ENCODE measurements around the gene SLC22A16.
"Not testable (repeated sequence)": the region's sequence is repeated elsewhere in the genome, so short reads cannot be mapped to it uniquely, and the experiment has no call there.

The SLC22A16 gene, protein sequence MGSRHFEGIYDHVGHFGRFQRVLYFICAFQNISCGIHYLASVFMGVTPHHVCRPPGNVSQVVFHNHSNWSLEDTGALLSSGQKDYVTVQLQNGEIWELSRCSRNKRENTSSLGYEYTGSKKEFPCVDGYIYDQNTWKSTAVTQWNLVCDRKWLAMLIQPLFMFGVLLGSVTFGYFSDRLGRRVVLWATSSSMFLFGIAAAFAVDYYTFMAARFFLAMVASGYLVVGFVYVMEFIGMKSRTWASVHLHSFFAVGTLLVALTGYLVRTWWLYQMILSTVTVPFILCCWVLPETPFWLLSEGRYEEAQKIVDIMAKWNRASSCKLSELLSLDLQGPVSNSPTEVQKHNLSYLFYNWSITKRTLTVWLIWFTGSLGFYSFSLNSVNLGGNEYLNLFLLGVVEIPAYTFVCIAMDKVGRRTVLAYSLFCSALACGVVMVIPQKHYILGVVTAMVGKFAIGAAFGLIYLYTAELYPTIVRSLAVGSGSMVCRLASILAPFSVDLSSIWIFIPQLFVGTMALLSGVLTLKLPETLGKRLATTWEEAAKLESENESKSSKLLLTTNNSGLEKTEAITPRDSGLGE

DNA sequence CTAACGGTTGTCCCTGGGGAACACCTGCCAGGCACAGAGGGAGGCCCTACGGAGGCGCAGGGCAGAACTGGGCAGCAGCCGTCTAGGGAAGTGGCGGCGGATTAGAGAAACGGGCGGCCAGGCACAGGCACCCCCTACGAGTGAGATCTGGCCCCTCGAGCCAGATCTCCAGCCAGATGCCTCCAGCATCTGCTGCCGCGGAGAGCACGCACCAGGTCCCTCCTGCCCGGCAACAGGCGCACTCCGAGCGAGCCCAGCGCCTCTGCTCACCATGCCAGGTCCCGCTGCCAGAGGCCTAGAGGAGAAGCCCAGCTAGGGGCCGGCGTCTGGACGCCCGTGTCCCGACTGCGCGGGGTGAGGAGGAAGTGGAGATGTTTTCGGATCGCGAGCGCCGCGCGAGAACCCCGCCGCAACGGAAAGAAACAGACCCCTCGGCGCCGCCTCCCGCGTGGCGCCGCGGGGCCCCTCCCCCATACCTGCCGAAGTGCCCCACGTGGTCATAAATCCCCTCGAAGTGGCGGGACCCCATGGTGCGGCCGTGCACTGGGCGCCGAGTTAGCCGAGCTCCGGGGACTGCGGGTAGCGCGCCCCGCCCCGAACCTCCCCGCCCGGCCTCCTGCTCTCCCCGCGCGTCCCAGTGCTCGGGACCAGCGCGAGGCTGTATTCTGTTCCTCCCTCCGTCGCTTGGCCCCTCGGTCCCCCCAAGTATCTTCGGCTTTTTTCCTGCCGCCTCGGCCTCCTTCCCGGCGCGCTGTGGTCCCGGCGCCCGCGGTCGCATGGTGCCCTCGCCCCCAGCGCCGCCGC, at the start of gene SLC22A16:
Gene SLC22A16, minus strand, starts transcription at position 568 of the 804 bp plus-strand sequence. Its CDS starts 39 bp downstream, at position 529.
- DNase-seq: peak; percentile 40

DNA sequence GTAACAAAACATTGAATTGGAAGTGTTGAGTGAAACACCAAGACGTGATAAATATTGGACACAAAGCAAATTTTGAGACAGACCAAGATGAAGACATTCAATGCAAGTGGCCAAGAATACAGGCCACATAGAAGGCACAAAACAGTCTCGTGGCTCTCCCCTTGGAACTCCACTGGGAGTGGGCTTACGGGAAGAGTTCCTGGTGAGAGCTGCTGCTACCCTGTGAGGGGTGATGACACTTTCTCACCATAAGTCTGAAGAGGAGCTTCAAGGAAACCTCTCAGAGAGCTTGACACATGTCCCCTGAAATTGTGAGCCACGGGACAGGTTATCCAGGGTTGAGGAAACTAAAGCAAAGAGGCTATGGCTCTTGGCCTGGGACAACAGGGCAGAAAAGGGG, 48.6 kb upstream of the SLC22A16 start:
- no peak for DNase-seq

DNA sequence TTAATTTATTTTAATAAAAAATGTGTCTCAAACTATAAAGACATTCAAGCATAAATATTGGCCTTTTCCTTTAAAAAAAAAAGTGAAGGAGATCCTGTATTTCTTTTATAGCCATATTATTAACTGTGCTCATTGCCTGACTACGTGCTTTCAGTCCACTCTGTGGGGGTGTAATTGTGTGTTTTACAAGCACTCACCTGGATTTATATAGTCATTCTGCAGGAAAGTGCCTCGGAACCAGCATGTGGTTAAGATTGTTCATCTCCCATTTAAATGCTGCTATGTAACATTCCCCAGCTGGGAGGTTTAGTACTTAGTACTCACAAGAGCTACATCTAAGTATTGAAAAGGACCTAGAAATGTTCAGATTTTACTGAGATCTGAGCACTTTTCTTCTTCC, 47.9 kb upstream of the SLC22A16 start:
- no peak for DNase-seq

DNA sequence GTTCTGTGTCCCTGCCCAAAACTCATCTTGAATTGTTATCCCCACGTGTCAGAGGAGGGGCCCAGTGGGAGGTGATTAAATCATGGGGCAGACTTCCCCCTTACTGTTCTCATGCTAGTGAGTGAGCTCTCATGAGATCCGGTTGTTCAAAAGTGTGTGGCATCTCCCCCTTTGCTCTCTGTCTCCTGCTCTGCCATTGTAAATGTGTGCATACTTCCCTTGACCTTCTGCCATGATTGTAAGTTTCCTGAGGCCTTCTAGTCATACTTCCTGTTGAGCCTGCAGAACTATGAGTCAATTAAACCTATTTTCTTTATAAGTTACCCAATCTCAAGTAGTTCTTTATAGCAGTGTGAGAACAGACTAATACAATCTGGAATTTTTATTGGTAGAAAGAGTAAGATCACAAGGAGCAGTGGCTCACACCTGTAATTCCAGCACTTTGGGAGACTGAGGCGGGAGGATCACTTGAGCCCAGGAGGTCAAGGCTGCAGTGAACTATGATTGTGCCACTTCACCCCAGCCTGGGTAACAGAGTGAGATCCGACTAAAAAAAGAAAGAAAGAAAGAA, 47.1 kb upstream of the SLC22A16 start:
- DNase-seq: no peak

DNA sequence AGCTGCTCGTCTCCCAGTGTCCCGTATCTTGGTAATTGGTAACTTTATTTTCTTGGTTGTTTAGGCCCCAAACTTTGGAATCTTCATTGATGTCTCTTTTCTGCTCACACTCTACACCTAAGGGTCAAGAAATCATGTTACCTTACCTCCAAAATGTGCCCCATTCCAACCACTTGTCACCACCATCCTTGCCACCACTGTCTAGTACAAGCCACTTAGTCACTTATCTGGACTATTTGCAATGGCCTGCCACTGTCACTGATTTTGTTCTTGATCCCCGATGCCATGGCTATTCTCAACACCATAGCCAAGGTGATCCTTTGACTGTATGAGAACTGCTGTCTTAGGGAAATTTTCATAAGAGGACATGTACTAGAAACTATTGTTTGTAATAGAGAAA, 46.0 kb upstream of the SLC22A16 start:
- no peak for DNase-seq

DNA sequence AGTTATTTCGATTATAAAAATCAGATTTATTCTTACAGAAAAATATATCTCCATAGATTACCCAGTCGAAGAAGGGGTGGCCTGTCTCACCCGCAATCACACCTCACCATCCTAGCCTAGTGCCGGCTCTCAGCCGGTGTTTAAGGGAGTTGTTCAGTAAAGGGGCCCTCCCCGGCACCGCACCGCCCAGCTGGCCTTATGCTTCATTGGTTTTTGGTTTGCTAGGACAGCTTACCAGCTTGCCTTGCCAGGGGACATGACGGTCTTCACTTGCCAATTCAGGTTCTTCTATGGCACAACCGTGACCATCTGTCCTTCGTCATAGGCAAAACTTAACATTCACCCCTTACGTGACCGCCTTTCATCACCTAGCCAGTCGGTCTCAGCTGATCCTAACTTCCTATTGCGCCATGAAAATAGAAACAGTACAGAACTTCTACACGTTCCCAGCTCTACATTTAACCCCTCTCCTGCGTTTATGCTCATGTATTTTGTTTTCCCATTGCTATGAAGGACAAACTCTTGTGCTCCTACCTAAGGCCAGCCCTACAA, 44.7 kb upstream of the SLC22A16 start:
- no peak for DNase-seq

DNA sequence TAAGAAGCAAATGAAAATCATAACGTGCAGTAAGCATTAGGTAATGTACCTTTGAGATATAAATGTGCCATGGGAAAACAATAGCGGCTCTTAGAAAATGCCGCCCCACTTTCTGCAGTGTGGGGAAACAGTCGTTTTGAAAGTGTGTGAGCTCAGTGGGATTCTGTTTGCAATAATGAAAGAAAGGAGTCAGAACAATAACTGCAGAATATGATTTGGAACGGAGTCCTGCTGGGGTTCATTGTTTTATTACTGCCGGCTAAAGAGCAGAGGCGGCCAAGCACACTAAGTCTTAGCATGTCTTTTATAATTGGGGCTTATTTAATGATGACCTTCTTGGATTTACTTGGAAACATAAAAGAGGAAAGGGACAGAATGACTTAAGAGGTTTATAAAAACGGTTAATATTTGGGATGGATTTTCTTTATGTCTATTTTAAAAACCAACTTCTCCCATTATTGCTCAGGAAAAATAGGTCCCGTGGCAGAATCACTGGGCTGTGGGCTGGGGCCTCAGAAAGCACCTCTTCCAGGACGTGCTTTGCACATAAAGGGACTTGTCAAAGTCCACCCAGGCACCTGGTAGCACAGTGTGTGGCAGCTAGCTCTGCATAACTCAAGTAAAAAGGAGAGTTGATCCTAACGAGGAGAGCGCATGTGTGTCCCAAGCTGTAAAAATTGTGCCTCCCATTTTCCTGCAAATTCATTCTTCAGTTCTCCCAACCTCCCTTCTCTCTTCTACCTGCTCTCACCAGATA, 44.0 kb upstream of the SLC22A16 start:
- no peak for DNase-seq

DNA sequence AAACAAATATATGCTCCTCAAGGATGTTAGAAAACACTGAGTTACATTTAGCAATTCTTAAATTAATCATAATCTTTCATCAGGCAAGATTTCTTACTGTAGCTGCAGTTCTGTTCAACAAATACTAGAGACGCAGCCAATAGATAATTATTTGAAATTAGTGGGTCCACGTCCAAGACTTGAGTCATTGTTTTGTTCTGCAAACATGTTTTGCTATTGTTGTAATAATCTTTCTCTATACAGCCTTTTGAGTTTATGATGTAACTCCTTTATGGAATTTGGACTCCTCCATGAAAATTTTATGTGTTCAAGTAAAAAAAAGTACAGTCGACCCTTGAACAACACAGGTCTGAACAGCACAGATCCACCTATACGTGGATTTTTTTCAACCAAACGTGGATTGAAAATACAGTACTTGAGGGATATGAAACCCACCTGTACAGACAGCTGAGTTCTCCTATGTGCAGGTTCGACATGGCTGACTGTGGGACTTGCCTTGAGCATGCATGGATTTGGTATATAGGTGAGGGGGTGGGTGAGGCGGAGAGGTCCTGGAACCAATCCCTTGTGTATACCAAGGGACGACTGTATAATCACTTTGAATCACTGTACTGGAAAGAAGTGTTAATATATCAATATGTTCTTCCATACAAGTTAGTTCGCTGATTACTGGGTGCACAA, 41.3 kb upstream of the SLC22A16 start:
- no peak for DNase-seq

DNA sequence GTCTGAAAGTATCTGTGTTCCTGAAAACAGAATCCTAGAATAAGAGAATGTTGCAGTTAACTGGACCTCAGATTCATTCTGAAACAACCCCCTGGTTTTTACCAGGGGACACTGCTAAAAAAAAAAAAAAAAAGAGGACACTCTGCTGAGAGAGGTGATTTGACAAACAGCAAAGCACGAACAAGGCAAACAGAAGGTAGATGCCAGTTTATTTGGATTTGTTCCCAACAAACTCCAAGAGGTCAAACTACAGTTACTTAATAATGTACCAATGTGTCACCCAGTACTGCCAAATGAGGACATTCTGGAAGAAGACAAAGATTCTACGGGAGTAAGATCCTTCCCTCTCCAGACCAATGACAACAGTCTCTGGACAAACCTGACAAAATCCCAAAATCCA, 40.6 kb upstream of the SLC22A16 start:
- DNase-seq: no peak

DNA sequence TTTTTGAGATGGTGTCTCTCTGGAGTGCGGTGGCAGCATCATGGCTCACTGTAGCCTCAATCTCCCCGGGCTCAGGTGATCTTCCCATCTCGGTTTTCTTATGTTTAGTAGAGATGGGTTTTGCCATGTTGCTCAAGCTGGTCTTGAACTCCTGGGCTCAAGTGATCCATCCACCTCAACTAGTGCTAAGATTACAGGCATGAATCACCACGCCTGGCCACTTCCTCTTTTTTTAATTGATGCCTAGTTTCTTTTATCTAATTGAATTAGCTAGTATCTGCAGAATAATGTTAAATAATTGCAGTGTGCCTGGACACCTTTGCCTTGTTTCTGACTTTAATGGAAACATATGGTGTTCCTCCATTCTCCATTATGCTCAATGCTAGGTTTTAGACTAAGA, 38.4 kb upstream of the SLC22A16 start:
- no peak for DNase-seq

DNA sequence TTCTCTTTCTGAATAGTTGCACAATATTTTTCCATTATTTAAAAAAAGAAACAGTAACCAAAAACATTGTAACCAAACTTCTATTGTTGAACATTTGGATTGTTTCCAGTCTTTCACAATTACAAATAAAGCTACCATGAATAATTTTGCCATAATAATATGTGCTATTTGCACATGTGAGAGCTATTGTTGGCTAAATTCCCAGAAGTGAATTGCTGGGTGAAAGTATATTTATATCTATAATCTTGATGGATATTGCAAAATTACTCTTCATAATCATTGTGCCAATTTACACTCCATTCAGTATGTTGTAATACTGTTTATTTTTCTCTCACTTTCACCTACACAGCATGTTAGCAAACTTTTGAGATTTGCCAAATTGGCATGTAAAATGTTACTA, 36.6 kb upstream of the SLC22A16 start:
- no peak for DNase-seq

DNA sequence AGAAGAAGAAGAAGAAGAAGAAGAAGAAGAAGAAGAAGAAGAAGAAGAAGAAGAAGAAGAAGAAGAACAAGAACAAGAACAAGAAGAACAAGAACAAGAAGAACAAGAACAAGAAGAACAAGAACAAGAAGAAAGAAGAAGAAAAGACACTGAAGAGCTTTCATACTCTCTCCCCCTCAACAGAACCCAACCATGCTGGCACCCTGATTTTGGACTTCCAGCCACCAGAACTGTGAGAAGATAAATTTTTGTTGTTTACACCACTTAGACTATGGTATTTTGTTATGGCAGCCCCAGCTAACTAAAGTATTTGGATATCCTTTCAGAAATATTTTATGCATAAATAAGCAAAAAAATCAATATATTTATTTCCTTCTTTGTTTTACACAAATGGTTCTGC, 36.1 kb upstream of the SLC22A16 start:
- not testable (repeated sequence) for DNase-seq

DNA sequence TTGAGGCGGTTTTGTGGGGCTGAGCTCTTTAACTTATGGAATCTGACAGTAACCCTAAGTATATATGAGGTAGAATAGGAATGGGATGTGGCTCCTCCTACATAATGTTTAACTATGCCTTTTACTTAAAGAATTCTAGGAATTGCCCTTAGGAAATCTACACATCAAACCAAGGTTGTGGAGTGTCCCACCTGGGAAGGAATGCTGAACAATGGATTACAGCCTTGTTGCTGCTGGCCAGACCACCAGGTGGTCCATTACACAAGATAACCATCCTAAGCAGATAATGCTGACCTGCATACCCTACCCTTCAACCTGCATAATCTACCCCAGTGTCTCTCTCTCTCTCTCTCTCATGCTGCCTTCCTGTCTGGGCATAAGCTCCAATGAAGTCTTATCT, 35.0 kb upstream of the SLC22A16 start:
- DNase-seq: no peak

DNA sequence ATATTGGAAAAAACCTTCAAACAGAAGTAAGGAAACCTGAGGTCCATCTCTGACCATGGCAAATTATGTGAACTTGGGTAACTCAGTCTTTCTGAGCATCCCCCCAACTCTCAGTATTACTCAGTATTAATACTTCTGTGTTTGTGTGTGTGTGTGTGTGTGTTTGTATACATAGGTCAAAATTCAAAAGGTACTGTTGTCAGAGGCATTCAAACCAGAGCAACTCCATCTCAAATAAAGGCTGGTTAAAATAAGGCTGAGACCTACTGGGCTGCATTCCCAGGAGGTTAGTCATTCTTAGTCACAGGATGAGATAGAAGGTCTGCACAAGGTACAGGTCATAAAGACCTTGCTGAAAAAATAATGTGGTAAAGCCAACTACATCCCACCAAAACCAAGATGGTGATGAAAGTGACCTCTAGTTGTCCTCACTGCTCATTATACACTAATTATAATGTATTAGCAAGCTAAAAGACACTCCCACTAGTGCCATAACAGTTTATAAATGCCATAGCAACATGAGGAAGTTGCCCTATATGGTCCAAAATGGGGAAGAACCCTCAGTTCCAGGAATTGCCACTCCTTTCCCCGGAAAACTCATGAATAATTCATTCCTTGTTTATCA, 33.3 kb upstream of the SLC22A16 start:
- DNase-seq: peak; percentile 8

DNA sequence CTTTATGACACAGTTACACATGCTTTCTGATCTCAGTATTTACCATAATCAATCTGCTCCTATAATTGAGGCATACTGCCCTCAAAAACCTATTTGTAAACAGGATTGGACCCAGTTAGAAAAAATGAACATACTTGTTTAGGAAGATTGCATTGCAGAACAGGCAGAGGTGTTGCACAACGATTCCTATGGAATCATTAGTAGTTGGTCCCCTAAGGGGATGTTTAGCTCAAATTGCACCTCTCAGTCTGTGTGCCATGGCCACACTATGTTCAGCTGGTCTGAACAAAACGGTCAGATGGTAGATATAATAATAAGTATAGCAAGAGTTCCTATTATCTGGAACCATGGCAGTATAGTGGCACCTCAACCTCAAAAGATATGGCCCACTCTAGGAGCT, 28.5 kb upstream of the SLC22A16 start:
- not testable (repeated sequence) for DNase-seq

DNA sequence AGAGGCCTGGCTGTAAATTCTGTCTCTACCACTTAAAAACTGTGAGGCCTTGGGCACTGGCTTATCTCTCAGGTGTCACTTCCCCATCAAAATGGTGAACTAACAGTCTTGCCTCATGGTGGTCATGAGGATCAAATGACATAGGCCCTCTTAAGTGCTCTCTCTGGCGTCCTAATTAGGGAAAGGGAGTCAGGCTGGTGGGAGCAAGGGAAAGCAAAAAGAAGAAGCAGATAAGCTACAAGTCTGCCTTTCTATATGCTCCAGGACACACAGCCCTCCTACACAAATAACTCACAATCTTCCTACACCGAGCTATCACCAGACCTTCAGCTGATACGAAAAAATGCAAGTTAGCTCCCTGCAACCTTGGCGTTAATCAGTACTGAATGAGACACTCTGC, 19.5 kb upstream of the SLC22A16 start:
- peak; percentile 12 for DNase-seq

DNA sequence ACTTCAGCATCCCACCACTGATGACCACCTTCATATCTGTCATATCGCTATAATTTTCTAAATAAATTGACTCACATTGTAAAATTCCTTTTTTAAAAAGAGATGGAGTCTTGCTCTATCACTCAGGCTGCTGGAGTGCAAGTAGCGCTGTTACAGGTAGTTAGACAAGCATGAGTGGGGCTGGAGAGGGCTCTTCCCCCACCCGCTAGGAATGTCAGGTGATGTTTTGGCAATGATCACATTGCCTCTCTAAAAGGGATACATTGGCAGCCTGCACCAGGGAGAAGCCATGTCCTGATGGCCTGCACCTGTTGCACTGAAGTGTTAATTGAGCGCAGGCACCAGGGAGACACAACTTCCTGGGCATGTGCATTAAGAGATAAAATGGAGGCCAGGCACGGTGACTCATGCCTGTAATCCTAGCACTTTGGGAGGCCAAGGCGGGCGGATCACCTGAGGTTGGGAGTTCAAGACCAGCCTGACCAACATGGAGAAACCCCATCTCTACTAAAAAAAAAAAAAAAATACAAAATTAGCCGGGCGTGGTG, 16.9 kb upstream of the SLC22A16 start:
- no peak for DNase-seq

DNA sequence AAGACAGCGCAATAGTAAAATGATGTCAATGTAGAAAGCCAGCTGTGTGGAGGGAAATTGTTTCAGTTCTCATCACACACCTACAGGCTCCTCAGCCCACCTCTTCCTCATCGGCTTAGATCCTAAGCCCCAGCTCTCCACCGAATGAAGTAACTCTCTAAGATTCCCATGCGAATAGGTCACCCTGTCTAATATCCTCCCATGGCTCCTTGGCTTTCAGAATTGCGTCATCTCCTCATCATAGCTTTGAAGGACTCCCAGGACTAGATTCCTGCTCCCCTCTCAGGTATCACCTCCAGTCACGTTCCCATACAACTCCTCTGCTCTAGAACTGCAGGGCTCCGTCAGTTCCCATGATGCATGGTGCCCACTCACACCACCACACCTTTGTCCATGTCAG, 16.2 kb upstream of the SLC22A16 start:
- no peak for DNase-seq

DNA sequence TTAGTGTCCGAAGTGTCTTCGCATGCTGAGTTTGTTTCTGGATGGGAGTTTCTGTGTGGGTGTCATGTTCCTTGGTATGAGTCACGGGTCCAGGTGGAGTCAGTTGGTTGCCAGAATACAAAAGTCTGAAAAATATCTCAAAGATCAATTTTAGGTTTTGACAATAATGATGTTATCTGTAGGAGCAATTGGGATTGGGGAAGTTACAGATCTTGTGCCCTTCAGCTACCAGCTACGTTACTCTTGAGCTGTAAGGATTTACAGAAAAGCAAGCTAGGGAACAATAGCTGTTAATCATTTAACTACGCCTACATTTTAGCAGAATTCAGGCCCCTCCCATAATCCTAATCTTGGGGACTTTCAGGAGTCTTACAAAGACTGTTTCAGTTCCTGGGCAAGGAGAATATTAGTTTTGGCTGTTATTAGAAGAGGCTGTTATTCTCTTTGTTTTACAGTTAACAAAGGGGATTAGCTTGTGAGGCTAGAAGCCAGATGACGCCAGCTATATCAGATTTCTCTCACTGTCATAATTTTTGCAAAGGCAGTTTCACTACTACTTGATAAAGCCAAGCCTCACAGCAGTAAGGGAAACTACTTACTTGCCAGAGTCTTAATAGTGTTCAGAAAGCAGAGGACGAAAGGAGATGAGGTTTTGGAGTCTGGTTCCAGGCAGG, 15.4 kb upstream of the SLC22A16 start:
- no peak for DNase-seq

DNA sequence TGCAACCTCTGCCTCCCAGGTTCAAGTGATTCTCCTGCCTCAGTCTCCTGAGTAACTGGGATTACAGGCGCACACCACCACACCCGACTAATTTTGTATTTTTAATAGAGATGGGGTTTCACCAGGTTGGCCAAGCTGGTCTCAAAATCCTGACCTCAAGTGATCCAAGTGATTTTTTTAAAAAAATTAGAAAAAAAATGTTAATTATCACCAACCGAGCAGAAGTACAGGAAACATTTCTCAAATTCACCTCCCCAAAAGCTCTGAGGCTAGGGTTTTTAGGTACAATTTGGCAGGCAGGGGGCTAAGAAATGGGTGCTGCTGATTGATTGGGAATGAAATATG, 14.9 kb upstream of the SLC22A16 start:
- no peak for DNase-seq

DNA sequence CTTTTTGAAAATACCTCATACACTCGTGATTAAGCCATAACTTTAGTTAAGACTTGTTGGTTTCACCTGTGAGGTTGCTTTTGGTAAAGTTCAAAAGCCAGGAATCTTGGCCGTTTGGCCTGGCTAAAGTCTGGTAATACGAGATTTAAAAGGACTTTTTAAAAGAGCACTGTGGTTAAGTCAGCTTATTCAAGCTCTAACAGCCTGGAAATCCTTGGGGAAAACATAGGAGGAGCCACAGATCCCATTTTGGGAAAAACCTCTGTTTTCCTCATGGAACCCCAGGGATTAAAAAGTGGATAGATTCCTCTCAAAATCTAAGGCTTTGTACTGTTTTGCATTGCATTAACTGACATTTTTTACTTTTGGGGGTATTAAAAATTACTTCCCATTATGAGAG, 13.7 kb upstream of the SLC22A16 start:
- DNase-seq: no peak

Measured in GF-D8 (cell line).